Stimulated activated CD8-positive, alpha-beta memory T cell treated with anti-CD3 and anti-CD28 coated beads, Interleukin-12 subunit alpha, Interleukin-12 subunit beta, amount 100 ng/mL, for 1 hour (primary cell): Measurements from ENCODE around the gene GCNA.

Experiments
- DNase-seq: peaks from one replicate; pipeline ENCODE4 v3.0.0-alpha.2; 2020; ENCODE audit warnings: low read depth

Gene GCNA

GRCh38 chrX:71616672-71617529 lies 38.7 kb downstream of the GCNA start:
- no peak for DNase-seq

DNA sequence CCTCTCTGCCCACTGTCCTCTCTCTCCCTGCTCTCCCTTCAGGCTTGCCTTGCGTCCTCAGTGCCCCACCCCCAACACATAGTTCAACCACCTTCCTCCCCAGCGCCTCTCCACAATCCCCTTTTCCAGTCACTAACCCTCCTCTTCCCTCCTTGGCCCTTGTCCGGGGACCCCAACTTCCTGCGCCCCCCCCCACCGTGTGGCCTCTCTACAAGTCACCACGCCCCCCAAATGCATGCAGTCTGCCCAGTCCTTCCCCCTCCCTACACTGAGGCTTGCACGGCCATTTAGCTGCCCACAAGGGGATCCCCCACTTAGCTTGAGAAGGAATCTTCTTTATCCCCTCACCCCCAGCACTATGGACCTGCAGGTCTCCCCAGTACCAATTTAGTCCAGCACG lies 39.5 kb downstream of the GCNA start:
- no peak for DNase-seq

- DNase-seq: peak; percentile 46
These were observed 40.1 kb downstream of the GCNA start, which contains the start of gene CXCR3 for GRCh38 chrX:71618303-71618721. Gene CXCR3 (minus strand): TSS chrX:71618511. CDS start chrX:71618449, 62 bp downstream.

- no peak for DNase-seq
These were observed 40.5 kb downstream of the GCNA start for GRCh38 chrX:71618787-71619186.

DNA sequence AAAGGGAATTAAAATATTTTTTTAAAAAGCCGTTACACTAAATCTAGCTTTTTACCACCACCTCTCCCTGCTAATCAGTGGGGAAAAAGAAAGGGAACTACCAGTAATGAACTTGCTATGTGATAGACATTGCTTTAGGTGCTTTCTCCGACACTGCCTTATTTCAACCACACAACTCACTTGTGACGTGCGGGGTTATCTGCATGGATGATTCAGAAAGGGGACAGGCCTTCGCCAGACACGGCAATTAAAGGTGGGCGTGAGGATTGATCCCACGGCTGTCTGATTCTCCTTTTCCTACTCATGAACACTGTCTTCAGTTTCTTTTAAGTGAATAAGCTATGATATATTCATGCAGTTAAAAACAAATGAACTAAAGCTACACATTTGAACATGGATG lies 41.0 kb downstream of the GCNA start:
- DNase-seq: peak; percentile 20

- DNase-seq: no peak
These were observed 41.7 kb downstream of the GCNA start for GRCh38 chrX:71619986-71620385.

DNA sequence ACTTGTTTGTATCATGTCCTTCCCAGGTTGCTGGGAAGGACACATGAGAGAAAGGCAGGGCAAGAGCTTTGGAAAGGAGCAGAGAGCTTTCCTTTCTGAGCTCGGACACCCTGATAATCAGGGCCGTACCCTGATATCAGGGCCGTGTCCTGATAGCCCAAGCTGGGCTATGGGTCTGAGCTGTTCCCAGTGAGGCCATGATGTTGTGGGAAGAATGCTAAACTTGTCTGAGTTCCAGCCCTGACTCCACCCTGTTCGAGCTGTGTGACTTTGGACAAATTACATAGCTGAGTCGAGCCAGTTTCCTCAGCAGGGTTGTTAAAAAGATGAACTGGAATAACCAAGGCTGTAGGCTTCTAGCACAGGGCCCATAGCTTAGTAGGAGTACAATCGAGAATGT lies 43.4 kb downstream of the GCNA start:
- no peak for DNase-seq

- DNase-seq: no peak
These were observed 43.9 kb downstream of the GCNA start for GRCh38 chrX:71622032-71622575.

DNA sequence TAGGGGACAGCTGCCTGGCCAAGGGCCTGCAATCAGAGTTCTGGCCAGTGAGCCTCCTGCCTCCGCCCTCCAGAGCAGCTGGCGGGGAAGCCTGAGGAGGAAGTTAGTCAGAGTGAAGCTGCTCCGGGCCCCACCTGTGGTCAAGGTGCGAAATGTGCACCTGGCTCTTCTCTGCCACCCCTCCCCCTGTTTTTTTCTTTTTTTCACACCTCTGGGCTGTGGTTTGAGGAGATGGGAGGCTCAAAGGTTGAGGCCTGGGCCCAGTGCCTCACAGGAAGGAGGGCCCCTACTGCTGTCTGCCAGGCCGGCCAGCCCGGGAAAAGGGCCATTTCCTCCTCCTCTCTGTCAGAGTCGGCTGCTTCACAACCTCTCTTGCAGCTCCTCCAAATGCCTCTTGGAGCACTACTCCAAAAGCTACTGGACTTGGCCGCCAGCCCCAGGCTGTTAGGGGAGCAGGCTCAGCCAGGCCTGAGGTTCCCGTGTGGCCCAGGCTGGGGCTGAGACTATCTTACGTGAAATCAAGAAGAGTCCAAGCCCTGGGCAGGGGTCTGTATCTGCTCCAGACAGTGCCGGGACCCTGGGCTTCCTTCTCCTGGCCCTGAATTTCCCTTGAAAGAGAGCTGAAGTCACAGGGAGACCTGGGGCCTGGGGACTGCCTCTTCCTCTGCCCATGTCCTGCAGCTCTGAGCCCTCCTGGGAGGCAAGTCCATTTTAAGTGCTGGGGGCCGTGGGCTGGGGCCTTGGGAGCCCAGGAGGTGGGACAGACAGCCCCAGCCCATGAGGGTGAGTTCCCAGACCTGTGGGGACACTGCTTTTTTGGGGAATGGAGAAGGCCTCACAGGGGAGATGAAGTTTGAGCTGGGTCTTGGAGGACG lies 44.6 kb downstream of the GCNA start:
- peak; percentile 19 for DNase-seq

DNA sequence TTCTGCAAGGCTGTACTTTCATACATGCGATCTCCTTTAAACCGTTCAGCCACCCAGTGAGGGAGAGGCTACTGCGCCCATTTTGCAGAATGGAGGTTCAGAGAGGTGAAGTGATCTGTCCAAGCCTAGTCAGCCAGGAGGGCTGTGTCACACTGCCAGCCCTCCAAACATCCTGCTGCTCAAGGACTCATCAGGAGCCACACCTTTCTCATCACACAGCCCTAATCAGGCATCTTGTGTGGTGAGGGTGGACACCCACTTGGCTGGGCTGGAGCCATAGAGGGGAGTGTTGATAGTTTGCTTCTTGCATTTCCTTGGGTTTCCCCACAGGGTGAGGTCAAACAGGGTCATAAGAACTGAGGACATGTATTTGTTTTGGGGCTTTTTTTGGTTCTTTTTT lies 45.5 kb downstream of the GCNA start:
- no peak for DNase-seq

DNA sequence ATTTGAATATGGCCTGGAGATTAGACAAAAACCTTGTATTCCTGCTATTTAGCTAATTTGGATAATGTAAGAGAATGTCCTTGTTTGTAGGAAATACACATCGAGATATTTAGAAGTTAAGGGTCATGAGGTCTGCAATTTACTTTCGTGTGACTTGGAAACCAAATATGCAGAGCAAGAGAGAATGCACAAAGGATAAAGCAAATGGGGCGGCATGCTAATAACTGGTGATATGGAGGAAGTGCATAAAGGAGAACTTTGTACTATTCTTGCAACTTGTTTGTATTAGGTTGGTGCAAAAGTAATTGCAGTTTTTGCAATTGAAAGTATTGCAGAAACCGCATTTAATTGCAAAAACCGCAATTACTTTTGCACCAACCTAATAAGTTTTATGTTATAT lies 47.2 kb downstream of the GCNA start:
- DNase-seq: no peak

- DNase-seq: no peak
These were observed 48.3 kb downstream of the GCNA start for GRCh38 chrX:71626576-71626975.

DNA sequence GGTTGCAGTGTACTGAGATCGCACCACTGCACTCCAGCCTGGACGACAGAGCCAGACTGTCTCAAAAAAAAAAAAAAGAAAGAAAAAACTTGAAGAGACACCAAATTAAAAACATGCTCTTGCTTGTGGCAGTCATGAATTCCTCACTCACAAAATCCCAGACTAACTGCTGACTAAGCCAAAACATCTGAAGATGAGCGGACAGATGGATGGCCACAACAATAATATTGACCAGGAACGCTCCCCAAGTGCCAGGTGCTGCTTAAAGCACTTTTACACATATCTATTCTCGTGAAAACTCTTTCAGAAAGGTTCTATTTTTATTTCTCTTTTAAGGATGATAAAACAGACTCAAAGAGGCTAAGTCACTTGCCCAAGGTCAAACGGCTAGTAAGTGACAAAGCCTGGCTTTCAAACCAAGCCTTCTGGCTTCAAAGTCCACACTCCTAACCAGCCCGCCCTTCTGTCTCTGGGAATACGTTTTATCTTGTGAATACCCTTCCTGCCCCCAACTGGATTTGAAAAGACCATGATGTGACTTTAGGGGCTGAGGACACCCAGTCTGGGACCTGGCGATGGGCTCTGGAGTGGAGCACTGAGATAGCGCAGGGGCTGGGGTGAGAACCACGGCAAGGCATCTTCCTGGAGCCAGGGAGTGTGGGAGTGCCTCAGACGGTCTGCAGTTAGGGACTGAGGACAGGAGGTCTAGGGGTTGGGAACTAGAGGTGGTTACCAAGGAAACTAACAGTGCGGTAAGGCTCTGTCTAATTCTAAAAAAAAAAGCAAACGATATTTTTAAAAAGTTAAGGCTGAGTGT lies 49.6 kb downstream of the GCNA start:
- no peak for DNase-seq

- DNase-seq: no peak
These were observed 51.2 kb downstream of the GCNA start for GRCh38 chrX:71629467-71629866.

- no peak for DNase-seq
These were observed 54.9 kb downstream of the GCNA start for GRCh38 chrX:71632923-71633657.

DNA sequence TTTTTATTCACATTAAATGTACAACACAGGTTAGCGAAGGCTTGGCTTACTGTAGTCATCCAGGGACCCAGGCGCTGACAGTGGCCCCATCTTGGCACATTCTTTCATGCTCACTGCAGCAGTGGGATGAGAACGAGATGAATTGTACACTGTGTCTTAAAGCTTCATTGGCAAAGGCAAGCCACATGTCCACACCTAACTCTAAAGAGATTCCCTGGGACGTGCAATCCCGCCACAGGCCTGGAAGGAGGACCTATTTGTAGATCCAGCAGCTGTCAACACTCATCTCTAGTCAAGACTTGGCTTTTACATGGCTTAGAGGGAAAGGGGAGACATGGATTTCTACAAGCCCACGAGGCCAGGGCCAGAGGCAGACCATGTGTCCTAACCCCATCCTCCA lies 56.1 kb downstream of the GCNA start:
- no peak for DNase-seq

- DNase-seq: no peak
These were observed 58.4 kb downstream of the GCNA start for GRCh38 chrX:71636438-71637252.

DNA sequence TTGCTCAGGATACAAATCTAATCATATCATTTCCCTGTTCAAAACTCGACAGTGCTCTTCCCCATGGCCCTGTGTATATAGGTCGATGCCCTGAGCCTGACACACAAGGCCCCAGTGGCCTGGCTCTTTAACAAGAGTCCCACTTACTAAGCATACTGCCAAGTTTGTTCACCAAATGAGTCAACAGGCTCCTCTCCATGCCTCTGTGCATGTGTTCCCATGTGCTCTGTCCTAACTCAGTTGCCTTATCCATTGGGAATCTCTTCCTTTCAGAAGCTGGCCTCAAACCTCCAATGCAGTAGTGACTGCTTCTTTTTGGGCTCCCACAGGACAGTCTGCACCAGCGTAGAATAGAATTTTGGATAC lies 59.0 kb downstream of the GCNA start:
- no peak for DNase-seq

GRCh38 chrX:71637848-71638247 lies 59.6 kb downstream of the GCNA start:
- DNase-seq: no peak

DNA sequence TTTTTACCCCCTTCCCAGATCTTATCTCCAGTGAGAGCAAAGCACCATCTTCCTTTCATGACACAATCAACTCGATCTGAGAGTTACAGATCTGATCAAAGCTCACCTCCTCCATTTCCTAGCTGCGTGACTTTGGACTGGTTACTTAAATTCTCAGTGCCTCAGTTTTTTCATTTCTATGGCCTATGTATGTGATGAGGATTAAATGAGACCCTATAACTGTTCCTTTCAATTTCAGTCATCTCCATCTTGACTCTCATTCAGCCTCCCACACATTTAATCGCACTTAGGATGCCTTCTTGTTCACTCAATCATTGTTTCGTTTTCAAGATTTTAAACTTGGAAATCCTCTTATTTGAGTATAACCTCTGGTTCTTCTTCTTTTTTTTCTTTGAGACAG lies 60.2 kb downstream of the GCNA start:
- no peak for DNase-seq
